CMK (cell line): ENCODE results near the gene ACTG1.

Experiments
- DNase-seq: peaks from one replicate; pipeline ENCODE4 v3.0.0-alpha.2; 2010; ENCODE audit warnings: low read depth

Gene ACTG1

DNA sequence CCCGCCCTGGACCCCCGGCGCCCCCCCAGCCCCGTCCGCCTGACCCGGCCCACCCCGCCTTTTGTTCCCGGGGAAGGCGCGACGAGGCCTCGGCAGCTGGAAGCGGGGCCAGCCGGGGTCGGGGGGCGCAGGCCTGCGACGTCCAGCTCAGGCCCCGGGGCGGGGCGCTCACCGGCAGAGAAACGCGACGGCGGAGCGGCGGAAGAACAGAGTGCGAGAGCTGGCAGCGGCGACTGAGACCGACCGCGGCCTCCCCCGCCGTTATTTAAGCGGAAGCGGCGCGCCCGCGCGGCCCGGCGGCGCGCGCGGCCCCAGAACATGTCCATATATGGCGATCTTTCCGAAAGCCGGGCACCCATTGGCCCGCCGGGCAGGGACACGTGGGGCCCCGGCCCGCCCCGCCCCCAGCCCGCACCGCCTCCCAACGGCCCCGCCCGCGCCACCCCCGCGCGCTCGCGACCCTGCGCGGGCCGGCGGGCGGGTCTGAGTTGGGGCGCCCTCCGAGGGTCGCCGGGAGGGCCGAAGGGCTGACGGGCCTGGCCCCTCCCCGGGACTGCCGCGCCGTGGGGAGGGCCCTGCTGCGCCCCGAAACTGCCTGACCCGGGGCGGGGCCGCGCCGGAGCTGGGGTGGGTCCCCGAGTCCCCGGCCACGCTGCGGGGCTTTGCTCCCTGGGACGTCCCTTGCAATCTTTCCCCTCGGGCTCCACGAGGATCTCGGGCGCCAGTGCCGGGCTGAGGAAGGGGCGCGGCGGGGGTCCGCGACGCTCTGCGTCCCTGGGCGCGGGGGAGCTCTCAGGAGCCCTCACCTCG lies at the start of gene ACTG1:
Gene ACTG1 (minus strand): TSS at position 238 of the 810 bp plus-strand sequence. CDS start 445 bp downstream, outside the sequence.
- DNase-seq, result peak; percentile 82

DNA sequence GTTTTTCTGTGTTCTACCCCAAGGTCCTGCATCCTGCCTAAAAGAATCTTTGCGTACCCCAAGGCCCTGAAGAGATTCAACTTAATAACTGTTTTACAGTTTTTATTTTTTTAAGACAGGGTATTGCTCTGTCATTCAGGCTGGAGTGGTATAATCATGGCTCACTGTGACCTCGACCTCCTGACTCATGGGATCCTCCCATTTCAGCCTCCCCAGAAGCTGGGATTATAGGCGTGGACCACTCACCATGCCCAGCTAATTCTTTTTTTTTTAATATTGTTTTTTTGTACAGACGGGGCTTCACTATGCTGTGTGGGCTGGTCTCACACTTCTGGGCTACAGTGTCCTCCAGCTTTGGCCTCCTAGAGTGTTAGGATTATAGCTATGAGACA lies 48.9 kb upstream of the ACTG1 start:
- DNase-seq, result no peak

DNA sequence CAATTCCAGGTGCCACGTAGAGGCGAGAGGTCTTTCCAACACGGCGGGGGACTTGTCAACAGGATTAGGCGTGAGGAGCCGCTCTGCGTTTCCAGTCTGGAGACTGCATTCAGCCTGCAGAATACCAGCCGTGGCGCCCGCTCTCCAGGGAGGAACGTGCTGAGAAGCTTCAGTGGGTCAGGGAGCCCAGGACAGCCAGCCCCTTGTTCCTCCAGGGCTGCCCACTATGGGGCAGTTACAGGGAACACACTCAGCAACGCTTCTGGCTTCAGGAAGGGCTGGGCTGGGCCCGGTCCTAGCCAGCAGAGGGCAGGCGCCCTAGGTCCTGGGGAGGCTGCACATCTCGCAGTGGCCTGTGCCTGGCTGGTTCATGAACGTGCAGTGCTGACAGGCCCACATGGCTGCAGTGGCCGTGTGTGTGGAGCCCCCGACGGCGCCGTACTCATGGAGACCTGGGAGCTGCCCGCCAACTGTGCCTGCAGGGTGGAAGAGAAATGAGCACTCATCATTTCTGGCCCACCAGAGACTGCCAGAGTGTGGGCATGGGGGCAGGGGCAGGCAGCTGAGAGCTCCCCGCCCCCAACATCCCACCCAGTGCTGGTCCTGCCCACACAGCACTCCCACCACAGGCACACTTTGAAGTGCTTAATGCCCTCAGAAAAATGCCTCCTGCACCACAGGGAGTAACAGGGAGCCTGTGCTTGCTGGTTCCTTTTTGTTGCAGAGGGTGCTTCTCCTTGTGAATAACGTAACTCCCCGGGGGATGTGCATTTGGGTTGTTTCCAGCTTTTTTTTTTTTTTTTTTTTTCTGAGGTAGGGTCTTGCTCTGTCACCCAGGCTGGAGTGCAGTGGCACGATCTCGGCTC lies 46.6 kb upstream of the ACTG1 start:
- DNase-seq, result no peak

DNA sequence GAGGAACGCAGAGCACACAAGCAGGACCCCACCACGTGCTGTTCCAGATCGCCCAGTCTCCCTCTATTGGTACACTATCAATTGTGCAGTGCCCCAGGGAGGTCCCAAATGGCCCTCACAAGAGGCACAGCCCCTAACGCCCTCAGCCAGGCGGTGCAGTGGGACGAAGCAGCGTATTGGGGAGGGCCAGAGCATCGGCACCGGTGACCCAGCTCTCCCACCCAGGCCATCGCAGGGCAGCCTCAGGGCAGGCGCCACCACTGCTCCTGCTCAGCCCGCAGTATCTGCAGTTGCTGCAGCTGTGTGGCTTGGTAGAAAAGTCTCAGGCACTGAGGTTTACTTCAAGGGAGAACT lies 45.5 kb upstream of the ACTG1 start:
- no peak for DNase-seq

DNA sequence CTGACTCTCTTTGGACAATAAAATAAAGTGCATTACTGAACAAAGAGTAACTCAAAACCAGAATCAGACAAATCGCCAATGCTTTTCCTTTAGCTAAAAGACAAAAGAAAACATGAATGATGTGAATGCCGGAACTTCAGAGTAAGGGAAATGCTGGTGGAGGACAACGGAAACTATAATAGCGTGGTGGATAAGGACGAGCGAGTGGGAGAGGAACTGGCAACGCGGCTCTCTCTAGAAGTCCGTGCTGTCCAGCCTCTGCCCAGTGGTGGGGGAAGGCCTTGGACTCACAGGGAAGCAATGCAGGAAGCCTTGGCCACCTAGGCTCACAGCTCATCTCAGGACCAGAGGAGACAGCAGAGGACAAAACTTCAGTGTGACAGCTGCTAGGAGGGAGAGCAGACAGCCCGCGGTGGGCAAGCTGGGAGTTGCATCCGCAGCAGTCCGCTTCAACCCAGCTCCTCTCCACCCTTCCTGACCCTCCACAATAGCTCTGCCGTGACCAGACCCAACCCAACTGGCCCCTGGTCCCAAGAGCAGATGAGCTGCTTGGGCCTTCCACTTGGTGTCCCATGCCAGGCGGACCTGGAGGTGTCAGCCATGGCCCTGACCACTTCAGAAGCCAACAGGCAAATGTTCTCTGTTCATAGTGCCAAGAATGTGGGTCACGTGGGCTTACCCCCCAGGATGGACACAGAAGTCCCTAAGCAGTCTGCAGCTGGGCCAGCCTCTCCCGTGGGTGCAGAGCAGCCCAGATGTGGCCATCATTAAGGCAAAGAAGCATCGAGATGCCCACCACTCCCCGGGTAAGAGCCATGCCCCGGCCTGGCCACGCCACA lies 44.9 kb upstream of the ACTG1 start:
- DNase-seq, result no peak

DNA sequence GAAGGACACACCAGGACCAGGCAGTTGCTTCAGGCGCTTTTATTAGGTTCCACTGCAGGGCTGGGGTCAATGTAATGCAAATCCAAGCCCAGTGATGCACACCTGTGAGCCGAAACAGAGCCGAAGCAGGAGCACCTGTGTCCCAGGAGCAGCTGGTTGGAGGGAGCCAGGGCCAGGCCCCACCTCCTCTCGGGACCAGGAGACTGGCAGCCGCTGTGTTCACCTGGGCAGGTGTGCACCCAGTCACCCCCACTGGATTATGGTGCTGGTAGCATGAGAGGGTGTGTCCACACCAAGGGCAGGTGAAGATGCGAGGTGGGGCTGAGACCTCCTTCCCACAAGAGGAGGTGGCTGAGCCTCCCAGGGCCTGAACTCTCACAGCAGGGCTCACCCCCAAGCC lies 44.3 kb upstream of the ACTG1 start:
- DNase-seq, result no peak

DNA sequence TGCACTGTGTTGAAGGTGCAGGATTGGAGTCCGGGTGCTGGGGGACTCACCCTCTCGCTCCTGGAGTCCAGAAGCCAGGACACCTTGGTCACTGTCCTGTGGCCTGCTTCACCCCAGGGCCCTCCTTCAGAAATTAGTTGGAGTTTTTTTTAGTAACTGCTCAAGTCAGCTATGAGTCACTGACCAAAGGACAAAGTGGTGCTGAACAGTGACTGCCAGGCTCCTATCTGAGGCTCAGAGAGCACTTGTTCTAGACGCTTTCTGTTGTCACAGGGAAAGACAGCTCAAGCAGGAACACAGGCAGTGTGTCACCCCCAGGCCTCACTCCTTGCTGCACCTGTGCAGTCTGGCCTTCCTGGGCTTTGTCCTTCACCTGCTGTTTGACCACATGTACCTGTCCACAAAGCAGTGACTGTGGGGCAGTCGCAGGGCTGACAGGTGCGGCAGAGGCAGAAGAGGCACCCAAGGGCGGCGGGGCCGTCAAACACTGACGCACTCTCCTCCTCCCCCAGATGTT lies 43.6 kb upstream of the ACTG1 start:
- no peak for DNase-seq

DNA sequence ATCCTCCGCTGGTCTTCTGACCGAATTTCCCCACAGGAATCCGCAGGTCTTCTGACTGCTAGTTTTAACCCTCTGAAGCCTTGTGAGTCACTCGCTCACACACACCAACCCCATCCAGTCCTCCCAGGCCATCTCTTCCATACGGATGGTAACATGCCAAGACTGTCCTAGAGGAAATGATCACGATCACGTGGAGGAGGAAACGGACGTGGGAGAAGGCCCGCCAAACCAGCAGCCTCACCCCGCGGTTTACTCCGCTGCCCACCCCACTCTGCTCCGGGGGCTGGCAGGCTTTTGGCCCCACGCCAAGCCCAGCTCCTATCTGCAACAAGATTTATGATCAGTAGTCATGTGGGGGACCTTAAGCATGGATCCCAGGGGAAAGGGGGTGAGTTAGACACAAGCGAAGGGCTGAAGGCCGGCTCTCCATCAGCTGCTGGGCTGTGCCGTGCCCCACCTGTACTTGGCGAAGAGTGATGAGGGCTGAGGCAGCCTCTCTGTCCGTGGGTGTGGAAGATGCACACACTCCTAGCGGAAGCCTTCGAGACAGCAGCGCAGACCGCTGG lies 41.1 kb upstream of the ACTG1 start:
- peak; percentile 63 for DNase-seq

DNA sequence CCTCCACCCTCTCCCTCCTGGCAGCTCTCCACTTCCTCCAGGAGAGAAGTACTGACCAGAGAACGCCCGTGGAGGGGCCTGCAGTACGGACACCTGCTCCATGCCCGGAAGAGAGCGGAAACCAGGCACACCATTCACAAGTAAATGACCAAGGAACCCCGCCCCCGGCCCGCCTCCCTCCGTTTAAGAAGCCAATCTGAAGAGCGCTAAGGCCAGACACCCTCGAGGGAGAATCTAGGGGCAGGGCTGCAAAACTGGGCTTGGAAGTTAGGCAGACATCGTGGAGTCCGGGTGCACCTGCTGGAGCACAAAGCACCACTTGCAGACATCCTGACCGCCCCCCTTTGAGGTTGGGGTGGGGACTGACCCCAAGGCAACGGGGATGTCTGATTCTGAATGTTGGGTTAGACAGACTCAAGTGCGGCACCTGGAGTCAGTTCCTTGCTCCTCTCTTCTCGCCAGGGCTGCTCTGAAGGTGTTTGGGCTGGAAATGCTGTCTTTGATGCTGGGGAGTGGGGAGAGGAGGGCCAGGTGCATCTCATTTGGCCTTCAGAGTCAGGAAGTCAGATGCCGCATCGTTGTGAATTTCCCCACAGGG lies 40.5 kb upstream of the ACTG1 start:
- peak; percentile 68 for DNase-seq

DNA sequence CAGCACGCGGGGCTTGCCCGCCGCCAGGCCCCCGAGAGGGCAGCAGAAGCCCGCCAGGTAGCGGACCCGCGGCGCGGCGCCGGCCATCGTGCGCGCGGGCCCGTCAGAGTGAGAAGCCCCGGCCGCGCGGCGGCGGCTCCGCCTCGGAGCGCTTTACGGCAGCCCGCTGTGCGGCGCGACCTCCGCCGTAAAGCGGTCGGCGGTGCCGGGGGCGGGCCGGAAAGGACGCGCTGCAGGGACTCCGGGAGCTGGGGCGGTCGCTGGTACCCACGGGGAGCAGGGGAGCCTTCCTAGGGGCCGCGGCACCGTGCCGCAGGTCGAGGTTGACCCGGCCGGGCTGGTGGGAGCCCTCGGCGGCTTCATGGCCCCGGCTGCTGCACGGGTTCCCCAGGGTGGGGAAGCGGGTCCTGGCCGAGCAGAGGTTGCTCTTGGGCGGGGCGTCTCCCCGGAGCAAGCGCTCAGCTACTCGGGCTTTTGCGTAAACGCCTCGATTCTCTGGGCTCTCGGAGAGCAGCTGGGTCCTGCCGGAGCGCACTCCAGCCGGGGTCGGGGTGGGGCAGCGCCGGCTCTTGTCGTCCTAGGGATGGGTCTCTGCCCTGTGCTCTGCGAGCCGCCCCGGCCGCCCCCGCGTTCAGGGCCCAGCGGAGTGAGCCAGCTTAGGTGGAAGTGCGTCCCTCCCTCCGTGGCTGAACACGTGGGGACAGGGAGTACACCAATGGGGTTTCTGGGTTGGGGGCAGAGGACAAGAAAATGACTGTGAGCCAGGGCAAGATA lies 39.8 kb upstream of the ACTG1 start, which contains the start of gene FAAP100:
Gene FAAP100 (minus strand): TSS at position 110 of the 774 bp plus-strand sequence. CDS start 23 bp downstream, at position 87.
- peak; percentile 60 for DNase-seq

DNA sequence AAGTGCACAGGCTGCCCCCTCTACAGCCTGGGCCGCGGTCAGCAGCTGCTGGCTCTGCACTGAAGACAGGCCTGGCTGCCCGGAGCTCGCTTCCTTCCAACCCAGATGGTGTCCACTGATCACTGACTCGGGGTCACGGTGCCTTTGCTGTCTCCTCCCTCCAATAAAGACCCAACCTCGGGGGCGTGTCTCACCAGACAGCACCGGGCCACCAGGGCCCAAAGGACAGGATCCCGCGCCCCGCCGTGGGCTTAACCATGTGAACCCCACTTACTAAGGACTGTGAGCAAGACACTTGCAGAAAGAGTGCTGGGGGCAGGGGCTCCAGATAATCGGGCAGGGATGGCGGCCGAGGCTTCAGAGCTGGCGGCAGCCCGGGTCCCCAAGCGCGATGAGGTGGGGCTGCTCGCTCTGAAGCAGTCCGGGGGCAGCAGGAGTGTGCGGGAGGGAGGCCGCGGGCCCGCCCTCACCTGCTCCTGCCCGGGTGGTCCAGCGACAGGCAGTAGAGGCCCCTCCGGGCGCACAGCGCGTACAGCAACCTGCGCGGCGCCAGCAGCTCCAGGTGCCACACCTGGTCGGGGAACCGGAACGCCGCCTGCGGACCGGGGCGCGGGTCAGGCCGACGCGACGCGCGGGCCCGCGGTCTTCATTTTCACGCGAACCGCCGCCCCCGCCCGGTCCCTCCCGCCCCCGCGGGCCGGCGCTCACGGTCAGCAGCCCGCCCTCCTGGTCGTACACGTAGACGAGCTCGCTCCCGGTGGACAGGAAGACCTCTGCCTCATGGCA lies 39.1 kb upstream of the ACTG1 start:
- DNase-seq, result peak; percentile 73

DNA sequence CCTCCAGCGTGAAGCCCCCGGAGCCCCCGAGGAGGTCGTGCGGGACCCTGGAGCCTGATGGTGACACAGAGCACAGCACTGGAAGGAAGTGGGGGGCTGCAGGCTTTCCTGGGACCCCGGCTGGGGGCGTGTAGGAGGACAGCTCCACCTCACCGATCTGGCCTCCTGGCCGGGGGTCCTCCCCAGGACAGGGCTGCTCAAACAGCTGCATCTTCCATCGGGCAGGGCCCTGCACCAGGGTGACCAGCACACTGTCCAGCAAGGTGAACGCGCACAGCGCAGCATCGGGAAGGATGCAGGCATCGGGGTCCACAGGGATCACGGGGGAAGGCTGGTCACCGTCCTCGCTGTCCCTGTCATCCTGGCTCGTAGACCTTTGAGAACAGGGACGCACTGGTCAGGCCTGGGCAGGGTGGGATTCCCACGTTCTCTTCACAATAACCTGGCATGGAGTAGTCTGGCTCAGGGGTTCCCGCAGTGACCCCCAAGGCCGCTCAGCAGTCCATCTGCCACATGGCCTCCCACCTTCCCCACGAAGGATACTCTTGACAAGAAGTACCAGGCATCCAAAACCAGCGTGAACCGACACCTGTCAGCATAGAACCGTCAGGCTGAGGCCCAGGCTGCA lies 38.3 kb upstream of the ACTG1 start:
- no peak for DNase-seq

DNA sequence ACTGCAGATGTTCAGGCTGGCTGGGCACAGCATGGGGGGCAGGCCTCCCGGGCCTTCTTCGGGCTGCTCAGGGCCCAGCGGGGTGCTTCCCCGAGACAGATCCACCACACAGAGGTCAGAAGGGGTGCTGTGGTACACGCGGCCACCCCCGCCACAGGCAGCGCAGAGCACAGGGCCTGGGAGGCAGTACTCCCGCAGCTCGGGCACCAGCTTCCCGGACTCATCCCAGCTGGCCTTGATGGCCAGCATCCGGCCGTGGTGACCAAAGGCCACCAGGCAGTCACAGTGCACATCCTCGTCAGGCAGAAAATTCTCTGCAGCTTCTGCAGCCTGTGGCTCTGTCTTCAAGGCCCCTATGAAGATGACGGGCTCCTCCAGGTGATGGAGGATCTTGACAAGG lies 37.7 kb upstream of the ACTG1 start:
- no peak for DNase-seq

DNA sequence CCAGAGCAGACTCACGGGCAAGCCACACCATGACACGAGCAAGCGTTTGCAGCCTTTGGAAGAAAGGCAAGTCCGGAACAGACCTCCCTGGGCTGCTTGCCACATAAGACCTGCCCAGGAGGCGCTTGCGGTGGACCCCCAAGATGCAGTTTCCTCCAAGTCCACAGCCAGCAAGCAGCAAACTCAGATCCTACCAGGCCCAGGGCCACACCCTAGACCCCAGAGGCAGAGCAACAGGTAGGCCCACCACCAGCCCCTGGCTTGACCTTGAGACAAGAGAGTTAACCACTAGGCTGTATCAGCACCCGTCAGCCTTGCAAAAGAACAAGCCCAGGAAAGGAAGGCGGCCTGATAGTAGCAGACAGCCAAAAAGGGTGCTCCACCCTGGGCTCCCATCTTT lies 37.2 kb upstream of the ACTG1 start:
- DNase-seq, result no peak

DNA sequence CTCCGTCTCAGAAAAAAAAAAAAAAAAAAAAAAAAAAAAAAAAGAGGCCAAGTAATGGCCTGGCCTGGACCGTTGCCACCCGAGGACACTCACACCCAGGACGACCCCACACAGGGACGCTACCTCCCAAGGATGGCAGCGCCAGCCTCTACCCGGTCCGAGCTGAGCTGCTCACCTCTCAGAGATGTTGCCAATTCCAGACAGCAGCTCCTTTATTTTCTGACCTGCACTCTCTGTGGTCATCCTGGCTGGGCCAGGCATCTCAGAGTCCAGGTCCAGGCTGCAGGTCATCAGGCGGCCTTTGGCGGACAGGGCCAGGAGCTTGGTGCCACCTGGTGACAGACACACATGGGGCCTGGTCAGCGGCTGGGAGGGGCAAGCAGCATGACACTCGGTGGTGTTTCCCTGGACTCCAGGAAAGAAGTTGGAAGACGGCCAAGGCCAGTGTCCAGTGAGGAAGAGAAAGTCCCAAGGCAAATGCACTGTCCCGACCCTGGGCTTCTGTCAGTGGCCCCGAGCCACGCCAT lies 36.5 kb upstream of the ACTG1 start:
- no peak for DNase-seq

DNA sequence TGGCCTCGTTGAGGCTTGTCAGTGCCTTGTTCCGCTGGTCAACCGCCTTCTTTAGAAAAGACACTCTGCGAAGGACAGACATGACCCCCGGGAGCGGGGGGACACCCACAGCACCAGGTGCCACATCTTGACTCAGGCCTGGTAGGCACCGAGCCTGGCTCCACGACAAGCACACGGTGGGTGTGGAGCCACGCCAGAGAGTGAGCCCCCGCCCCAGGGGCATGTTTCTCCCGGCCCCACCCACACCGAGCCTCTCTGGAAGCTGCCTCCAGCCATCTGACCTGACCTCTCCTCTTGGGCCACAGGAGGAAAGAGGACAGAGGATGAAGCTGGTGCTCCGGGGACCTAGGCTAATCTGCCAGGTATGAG lies 35.0 kb upstream of the ACTG1 start:
- DNase-seq, result no peak

DNA sequence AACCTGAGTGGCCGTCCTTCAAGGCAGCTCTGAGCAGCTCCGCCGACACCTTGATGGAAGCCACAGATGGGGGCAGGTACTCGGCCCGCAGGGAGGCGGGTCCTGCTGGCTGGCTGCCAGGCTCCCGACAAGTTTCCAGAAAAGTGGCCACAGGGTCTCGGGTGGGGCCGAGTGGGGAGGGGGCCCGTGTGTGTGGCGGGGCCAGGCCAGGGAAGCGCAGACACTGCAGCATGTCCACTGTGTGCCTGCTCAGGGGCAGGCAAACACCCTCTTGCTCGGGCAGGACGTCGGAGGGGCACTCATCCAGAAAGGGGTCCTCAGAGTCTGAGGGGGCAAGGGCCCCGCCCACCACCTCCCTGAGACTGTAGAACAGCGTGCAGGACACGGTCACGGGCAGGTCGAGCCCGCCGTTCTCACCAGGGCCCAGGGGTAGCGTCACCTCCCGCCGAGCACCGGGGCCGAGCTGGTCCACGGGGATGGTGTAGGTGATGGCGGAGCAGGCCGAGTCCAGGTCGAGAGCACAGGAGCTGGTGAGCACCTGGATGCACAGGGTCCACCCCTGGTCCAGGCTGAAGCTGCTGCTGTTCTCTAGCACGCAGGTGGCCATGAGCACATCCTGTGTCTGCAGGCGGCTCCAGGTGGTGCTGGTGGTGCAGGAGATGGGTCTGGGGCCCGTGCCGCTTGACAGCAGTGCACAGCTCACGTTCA lies 34.5 kb upstream of the ACTG1 start:
- no peak for DNase-seq
